Motor neuron (in vitro differentiated cells): ENCODE measurements around the gene COG5. TPM values are rescaled to one million over a fixed set of nuclear protein-coding genes. Genes with fewer than 3 reads are reported as not detected.
A peak's percentile ranks its signal among the peaks of the same experiment; 100 is the strongest.

Experiments
- ATAC-seq, 8 experiments: fragments of 200-7000 bp; cut with Tn5 transposase; replicated peaks in 6 of 8; 2 replicates each; pipeline ENCODE4 v1.8.0; 2021; ENCODE audit warnings: mild to moderate bottlenecking in 8 of 8, moderate library complexity in 8 of 8
- H3K27ac ChIP-seq, 2 donors: fragments of 250-450 bp; sonication (Bioruptor Pico); 2 replicates each; pipeline ENCODE4 v1.9.0; 2021; ENCODE audit warnings: antibody characterized with exemption in 2 of 2, mild to moderate bottlenecking in 2 of 2, moderate library complexity in 1 of 2
- H3K4me1 ChIP-seq, 2 donors: fragments of 250-450 bp; sonication (Bioruptor Pico); replicated peaks in 1 of 2; 2 replicates each; pipeline ENCODE4 v1.6.1; 2021; ENCODE audit warnings: antibody characterized with exemption in 2 of 2, mild to moderate bottlenecking in 2 of 2, moderate library complexity in 1 of 2
- H3K4me3 ChIP-seq, 5 donors: fragments of 250-450 bp; sonication (Bioruptor Pico); 2 replicates each; pipeline ENCODE4 v1.9.0; 2021; ENCODE audit warnings: antibody characterized with exemption in 5 of 5, mild to moderate bottlenecking in 5 of 5, moderate library complexity in 4 of 5
- WGBS, 10 experiments: fragments of 450-650 bp; shearing (Covaris generic); methylation state at CpG; one replicate each; pipeline ENCODE4 v1.0.0; 2022; 5-methylcytosine and 5-hydroxymethylcytosine counted together
- in situ Hi-C, 9 experiments: fragments of 400-800 bp; cut with MboI; loops; one replicate each; pipeline ENCODE4 v1.15.0; 2021; ENCODE audit warnings: low sequenced_read_pairs in 9 of 9, low pct_unique_long_range_greater_than_20kb in 2 of 9; ENCODE audit not compliant: unreplicated experiment in 9 of 9
- total RNA-seq, 8 experiments: library from RNA; unstranded; fragments of 300-600 nt; gene quantifications; 2 replicates each; pipeline versions ENCODE4 v1.2.3 to v1.2.4, GENCODE V29; 2022

COG5 gene
- total RNA-seq, 8 experiments from 2014 or later = 21.6 to 53.2 (median 35.0) TPM

DNA sequence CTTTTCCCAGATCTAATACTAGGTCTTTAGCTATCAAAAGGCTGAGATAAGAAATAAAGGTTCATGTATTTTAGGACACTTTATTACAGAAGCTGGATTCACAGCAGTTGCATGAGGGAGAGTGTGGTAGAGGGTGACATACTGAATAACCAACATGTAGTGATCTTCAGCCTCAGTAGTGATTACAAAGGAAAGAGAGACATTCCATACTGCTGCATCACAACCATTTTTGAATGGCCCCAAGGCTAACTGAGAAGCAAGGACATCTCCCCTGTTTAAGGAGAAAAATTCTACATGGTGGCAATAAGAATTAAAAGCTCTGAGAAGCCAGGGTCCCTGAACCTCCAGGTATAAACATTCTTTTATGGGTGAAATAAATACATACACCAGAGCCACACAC, 35.3 kb downstream of the COG5 start:
- Histone ChIP-seq H3K27ac (no peak overlapping the region), H3K4me1 (no peaks in the 10 kb centered on the region), H3K4me3 (no peak overlapping the region)
- in situ Hi-C loops = no loop called here
- peak in 3 of 8 experiments; percentile 48 to 82 (median 78) for ATAC-seq

DNA sequence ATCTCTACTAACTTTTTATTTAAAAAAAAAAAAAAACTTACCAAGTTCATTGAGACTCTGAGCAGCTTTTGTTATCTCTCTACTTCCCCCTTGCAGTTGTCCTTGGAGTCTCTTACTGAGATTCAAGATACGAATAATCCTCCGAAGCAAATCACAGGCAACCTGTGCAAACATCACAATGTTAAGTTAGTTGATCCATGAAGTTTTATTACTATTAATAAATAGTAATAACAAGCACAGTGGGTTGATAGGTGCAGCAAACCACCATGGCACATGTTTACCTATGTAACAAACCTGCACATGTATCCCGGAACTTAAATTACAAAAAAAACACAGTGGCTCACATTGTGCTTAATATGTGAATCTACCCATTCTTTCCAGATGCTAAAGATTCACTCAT, 36.5 kb downstream of the COG5 start:
- ATAC-seq = no peak
- Histone ChIP-seq H3K4me1 (no peaks in the 10 kb centered on the region), H3K4me3 (no peak overlapping the region), H3K27ac (no peak overlapping the region)
- in situ Hi-C loops = no loop called here
- 90 to 100% (median 98%) methylated on average over 1 to 3 of the region's 3 CpGs for WGBS, 10 experiments

DNA sequence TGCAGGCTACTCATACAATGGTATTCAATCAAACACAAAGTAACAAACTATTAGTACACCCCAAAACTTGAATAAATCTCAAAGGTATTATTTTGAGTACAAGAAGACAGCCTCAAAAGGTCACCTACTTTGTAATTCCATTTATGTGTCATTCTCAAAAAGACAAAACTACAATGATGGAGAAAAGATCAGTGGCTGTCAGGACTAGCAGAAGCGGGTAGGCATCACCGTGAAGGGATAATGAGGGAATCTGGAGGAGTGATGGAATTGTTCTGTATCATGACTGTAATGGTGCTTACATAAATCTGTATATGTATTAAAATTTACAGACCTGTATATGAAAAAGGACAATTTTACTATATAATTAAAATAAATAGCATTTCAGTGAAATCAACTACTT, 37.0 kb downstream of the COG5 start:
- no peaks in the 10 kb centered on the region for H3K4me1 ChIP-seq
- H3K27ac ChIP-seq = no peak overlapping the region
- H3K4me3 ChIP-seq = no peak overlapping the region
- in situ Hi-C loops = no loop called here
- 93 to 100% (median 100%) methylated on average over 1 to 2 of the region's 2 CpGs; no CpG with 5 or more reads in 1 of the 10 experiments for WGBS, 10 experiments
- ATAC-seq = no peak

DNA sequence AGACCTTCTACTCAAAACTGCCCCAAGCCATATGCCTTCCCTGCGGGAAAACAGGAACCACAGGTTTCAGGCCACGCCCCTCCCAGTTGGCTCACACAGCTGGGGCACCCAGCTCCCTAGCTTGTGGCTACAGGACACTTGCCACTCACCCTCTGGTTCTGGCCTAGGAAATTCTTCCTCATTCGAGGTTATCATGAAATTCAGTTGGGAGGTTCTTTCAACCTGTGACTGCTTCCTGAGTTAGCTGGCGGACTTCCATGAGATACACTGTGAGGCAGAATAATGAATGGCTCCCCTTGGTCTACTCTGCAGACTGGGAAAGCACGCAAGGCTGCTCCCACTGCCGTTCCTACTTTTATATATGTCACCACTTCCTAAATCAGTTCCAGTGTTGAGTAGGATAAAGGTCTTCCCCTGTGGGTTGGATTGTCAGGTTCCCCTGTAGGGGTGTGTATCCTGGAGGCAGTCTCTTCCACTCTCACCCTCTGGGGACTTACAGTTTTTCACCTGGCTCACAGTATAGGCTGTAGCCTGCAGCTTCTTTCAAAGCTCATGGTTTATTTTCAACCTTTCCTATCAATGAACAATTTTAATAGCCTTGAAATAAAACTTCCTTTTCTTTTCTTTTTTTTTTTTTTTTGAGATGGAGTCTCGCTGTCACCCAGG, 56.9 kb downstream of the COG5 start:
- no peak overlapping the region for H3K27ac ChIP-seq
- 78 to 100% (median 100%) methylated on average over 1 to 5 of the region's 7 CpGs; no CpG with 5 or more reads in 2 of the 10 experiments for WGBS, 10 experiments
- H3K4me1 ChIP-seq = no peaks in the 10 kb centered on the region
- no peak overlapping the region for H3K4me3 ChIP-seq
- ATAC-seq = peak in 3 of 8 experiments; percentile 44 to 75 (median 73)
- in situ Hi-C loops = no loop called here

DNA sequence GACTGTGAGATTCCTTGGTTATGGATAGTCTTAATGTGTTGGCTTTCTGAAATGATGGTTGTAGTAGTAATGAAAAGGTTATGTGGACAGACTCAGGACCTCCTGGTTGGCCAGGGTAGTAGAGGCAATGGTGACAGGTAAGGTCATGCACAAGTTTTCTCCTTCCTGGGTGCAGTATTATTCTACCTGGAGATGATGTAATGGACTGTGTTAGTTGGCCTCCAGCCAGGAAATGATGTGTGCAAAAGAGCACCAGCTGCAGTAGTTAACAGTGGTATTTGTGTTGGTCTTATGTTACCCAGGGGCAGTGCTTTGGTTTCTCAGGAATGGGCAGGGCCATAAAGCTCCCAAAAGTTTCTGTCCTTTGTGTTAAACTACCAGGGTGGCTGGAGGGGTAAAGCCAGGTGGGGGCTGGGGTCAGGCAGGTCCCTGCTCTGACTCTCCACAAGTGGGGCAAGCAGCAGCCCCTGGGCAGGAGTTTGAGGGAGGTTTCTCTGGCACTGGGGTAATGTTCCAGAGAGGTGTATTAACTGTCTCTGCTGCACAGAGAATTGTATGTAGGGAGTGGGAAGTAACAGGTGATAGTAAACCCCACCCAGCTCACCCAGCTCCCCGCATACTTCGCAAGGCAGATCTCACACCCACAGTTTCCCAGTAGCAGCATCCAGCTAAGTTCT, 57.6 kb downstream of the COG5 start:
- Histone ChIP-seq H3K27ac (no peak overlapping the region), H3K4me3 (no peak overlapping the region), H3K4me1 (no peaks in the 10 kb centered on the region)
- WGBS, 10 experiments = no CpG with 5 or more reads among the region's 2 CpGs
- ATAC-seq = peak in 2 of 8 experiments; percentile 25 to 37
- in situ Hi-C loops = no loop called here

DNA sequence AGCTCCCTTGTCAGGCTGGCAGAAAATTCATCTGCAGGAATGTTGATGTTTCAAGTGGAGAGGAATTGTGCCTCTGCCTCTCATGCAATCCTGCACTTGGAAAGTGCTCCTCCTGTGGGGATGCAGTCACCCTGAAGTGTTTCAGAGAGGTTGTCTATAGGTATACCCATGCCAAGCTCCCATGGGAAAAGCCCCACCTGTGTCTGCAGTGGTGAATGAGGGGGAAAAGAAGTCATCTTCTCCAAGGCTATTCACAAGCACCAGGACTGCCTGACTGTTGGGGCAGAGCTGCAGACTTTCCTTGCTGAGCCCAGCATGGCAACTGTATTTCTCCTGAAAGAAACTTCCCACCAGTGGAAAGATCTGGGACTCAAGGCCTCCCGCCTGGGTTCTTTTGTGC, 58.4 kb downstream of the COG5 start:
- in situ Hi-C loops = no loop called here
- WGBS, 10 experiments = 88 to 100% (median 100%) methylated on average over 1 of the region's 1 CpG; no CpG with 5 or more reads in 6 of the 10 experiments
- Histone ChIP-seq H3K4me1 (no peaks in the 10 kb centered on the region), H3K4me3 (no peak overlapping the region), H3K27ac (no peak overlapping the region)
- ATAC-seq = no peak

DNA sequence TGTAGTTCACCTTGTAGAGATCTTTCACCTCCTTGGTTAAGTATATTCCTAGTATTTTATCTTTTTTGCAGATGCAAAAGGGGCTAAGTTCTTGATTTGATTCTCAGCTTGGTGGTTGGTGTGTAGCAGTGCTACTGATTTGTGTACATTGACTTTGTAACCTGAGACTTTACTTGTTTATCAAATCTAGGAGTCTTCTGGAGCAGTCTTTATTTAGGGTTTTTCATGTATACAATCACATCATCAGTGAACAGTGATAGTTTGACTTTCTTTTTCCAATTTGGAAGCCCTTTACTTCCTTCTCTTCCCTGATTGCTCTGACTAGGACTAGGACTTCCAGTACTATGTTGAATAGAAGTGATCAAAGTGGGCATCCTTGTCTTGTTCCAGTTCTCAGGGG, 60.0 kb downstream of the COG5 start:
- H3K27ac ChIP-seq = no peak overlapping the region
- H3K4me1 ChIP-seq = no peaks in the 10 kb centered on the region
- in situ Hi-C loops = no loop called here
- ATAC-seq = no peak
- H3K4me3 ChIP-seq = no peak overlapping the region

DNA sequence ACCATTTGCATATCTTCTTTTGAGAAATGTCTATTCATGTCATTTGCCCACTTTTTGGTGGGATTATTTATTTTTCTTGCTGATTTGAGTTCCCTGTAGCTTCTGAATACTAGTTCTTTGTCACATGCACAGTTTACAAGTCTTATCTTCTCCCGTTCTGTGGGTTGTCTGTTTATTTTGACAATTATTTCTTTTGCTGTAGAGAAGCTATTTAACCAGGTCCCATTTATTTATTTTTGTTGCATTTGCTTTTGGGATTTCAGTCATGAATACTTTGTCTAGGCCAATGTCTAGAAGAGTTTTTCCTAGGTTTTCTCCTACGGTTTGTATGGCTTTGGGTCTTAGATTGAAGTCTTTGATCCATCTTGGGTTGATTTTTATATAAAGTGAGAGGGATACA, 60.9 kb downstream of the COG5 start:
- Histone ChIP-seq H3K4me3 (no peak overlapping the region), H3K27ac (no peak overlapping the region), H3K4me1 (no peaks in the 10 kb centered on the region)
- WGBS, 10 experiments = 79 to 100% (median 100%) methylated on average over 1 to 2 of the region's 2 CpGs
- in situ Hi-C loops = no loop called here
- ATAC-seq = no peak

DNA sequence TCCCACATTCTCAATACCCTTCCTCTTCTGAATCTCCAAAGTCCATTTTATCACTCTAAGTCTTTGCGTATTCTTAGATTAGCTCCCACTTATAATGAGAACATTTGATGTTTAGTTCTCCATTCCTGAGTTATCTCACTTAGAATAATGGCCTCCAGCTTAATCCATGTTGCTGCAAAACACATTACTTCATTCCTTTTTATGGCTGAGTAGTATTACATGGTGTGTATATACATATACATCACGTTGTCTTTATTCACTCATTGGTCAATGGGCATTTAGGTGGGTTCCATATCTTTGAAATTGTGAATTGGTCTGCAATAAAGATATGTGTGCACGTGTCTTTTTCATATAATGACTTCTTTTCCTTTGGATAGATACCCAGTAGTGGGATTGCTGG, 61.6 kb downstream of the COG5 start:
- no peak for ATAC-seq
- H3K27ac ChIP-seq = no peak overlapping the region
- in situ Hi-C loops = no loop called here
- 71 to 100% (median 92%) methylated on average over 1 to 3 of the region's 3 CpGs; no CpG with 5 or more reads in 1 of the 10 experiments for WGBS, 10 experiments
- no peaks in the 10 kb centered on the region for H3K4me1 ChIP-seq
- H3K4me3 ChIP-seq = no peak overlapping the region

DNA sequence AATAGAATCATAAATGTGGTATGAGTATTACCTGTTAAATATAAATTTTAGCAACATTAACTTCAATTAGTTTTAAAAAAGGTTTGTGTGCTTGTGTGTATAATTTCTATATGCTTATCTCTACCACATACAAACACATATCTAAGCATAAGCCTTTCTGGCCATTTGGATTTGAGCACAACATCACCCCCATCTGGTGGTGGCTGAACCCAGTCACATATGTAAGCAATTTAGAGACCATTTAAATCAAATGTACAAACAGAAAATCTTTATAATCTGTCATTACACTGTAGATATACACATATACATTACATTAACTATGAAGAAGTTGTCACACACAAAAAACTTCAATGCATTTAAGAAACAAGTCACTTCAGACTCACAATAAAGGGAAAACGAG, 62.1 kb downstream of the COG5 start:
- Histone ChIP-seq H3K4me3 (no peak overlapping the region), H3K27ac (no peak overlapping the region), H3K4me1 (no peaks in the 10 kb centered on the region)
- in situ Hi-C loops = no loop called here
- WGBS, 10 experiments = 60 to 100% (median 67%) methylated on average over 1 of the region's 1 CpG; no CpG with 5 or more reads in 3 of the 10 experiments
- peak in 3 of 8 experiments; percentile 53 to 64 (median 53) for ATAC-seq

DNA sequence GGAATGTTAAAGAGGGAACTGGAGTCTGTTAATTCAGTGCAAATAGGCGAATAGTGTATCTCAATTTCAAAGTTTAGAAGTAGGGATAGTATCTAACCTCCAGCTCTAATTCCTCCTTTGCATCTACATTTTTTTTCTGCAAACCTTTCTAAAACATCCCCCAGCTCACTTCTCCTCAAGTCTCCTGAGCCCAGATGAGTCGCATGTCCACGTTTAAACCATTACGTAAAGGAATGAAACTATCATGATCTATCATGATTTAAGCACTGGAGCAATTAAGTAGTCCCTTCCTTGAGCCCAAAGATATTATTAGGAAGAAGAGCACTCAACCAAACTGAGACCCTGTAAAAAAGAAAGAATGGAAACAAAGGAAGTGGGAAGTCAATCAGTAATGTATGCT, 64.0 kb downstream of the COG5 start:
- in situ Hi-C loops = no loop called here
- H3K4me3 ChIP-seq = no peak overlapping the region
- H3K4me1 ChIP-seq = no peaks in the 10 kb centered on the region
- ATAC-seq = no peak
- WGBS, 10 experiments = 81 to 100% (median 92%) methylated on average over 1 to 4 of the region's 4 CpGs; no CpG with 5 or more reads in 2 of the 10 experiments
- H3K27ac ChIP-seq = no peak overlapping the region

DNA sequence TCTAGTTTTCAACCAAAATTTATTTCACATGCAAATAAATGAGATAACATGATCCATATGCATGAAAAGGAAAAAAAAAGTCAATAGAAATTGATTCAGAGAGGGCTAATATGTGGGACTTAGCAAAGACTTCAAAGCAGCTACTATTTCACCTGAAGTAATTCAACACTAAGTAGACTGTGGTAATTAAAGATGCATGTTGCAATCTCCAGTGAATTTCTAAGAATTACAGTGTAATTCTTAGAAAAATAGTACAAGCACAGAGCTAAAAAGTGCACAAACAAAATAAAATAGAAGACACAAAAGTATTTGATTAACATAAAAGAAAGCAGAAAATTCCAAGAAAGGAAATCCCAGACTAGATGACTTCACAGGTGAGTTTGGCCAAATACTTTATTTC, 68.2 kb downstream of the COG5 start:
- no peaks in the 10 kb centered on the region for H3K4me1 ChIP-seq
- H3K27ac ChIP-seq = no peak overlapping the region
- no peak overlapping the region for H3K4me3 ChIP-seq
- in situ Hi-C loops = no loop called here
- ATAC-seq = no peak

DNA sequence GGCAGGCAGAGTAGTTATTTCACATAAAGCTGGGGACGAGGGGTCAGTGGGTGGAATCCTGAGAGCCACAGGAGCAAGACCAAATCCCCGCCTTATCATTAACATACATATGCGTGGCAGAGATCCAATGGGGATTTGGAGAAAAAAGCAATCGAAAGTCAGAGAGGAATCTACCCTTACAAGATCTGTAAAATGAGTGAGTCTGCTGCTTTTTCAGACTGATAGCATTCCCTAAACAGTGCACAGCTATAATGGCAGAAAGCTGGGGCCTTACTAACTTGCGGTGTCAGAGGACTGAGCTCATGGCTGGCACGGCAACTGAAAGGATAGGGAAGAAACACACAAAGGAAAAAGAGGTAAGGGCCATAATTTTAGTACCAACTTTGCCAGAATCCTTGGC, 68.8 kb downstream of the COG5 start:
- H3K27ac ChIP-seq = no peak overlapping the region
- in situ Hi-C loops = no loop called here
- peak in 3 of 8 experiments; percentile 59 to 89 (median 78) for ATAC-seq
- 31 to 100% (median 82%) methylated on average over 1 to 6 of the region's 6 CpGs; no CpG with 5 or more reads in 2 of the 10 experiments for WGBS, 10 experiments
- no peak overlapping the region for H3K4me3 ChIP-seq
- no peaks in the 10 kb centered on the region for H3K4me1 ChIP-seq

DNA sequence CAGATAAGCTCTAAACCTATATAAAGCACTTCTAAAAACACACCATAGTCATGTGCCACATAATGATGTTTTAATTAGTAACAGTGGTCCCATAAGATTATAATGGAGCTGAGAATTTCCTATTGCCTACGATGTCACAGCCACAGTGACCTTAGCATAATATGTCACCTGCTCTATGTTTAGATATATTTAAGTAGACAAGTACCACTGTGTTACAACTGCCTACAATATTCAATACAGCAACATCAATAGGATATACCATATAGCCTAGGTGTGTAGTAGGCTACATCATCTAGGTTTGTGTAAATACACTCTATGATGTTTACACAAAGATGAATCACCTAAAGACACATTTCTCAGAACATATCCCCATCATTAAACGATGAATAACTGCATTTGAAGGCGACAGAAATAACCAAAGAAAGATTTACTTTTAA, 69.4 kb downstream of the COG5 start:
- ATAC-seq = peak in 1 of 8 experiments; percentile 53
- in situ Hi-C loops = no loop called here
- H3K4me3 ChIP-seq = no peak overlapping the region
- no peaks in the 10 kb centered on the region for H3K4me1 ChIP-seq
- no peak overlapping the region for H3K27ac ChIP-seq
- 40 to 100% (median 94%) methylated on average over 1 to 3 of the region's 3 CpGs; no CpG with 5 or more reads in 1 of the 10 experiments for WGBS, 10 experiments
